HG03039 (cell line): ENCODE data around the gene SIT1.
"Not testable (repeated sequence)": the region's sequence is repeated elsewhere in the genome, so short reads cannot be mapped to it uniquely, and the experiment has no call there.

ENCODE experiments used
- ATAC-seq: cut with Tn5 transposase; IDR thresholded peaks from one replicate; pipeline ENCODE4 v1.9.1; 2021; ENCODE audit warnings: mild to moderate bottlenecking, moderate library complexity; ENCODE audit not compliant: unreplicated experiment

SIT1 gene

GRCh38 chr9:35660966-35661415, 10.3 kb upstream of the SIT1 start:
- ATAC-seq = no peak

GRCh38 chr9:35659340-35659739, 8.6 kb upstream of the SIT1 start:
- ATAC-seq = no peak

GRCh38 chr9:35658968-35659220, 8.2 kb upstream of the SIT1 start:
- no peak for ATAC-seq

GRCh38 chr9:35658137-35658967, 7.6 kb upstream of the SIT1 start, which contains the start of gene CCDC107:
Gene CCDC107 (plus strand): TSS chr9:35658292. CDS start chr9:35658380, 88 bp downstream.
- ATAC-seq = peak; percentile 62

- peak; percentile 76 for ATAC-seq
Measured at GRCh38 chr9:35657546-35658136, 6.9 kb upstream of the SIT1 start, which contains the start of gene RMRP. Gene RMRP (minus strand): TSS chr9:35658019.

- ATAC-seq = no peak
Measured at GRCh38 chr9:35656831-35657545, 6.3 kb upstream of the SIT1 start.

- no peak for ATAC-seq
Measured at GRCh38 chr9:35656348-35656747, 5.6 kb upstream of the SIT1 start.

GRCh38 chr9:35653611-35654010, 2.9 kb upstream of the SIT1 start:
- ATAC-seq = no peak

DNA sequence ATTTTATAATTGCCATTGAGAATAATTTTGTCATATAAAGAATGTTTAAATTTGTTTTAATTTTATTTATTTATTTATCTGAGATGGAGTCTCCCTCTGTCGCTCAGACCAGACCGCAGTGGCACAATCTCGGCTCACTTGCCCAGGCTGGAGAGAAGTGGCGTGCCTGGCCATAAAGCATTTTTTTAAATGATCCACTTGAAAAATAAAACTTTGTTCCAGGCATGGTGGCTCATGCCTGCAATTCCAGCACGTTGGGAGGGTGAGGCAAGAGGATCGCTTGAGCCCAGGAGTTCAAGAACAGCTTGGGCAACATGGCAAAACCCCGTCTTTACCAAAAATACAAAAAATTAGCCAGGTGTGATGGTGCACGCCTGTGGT, 2.1 kb upstream of the SIT1 start:
- no peak for ATAC-seq

DNA sequence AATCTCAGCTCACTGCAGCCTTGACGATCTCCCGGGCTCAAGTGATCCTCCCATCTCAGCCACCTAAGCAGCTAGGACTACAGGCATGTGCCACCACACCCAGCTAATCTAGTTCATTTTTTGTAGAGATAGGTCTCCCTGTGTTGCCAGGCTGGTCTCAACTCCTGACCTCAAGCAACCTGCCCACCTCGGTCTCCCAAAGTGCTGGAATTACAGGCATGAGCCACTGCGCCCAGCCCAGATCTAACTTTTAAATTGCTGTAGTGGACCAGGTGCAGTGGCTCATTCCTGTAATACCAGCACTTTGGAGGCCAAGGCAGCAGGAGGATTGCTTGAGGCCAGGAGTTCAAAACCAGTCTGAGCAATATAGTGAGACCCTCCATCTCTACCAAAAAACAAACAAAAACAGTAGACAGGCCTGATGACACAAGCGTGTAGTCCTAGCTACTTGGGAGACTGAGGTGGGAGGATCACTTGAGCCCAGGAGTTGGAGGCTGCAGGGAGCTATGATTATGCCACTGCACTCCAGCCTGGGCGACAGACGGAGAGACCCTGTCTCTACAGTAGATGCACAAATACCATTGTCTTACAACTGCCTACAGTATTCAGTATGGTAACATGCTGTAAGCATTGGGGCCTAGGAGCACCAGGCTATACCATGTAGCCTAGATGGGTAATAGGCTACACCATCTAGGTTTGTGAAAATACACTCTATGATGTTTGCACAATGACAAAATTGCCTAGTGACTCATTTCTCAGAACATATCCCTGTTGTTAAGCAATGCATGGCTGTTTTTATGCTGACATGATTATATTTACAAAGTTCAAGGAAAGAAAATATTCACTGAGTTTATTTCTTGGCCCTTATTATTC, 1.5 kb upstream of the SIT1 start:
- no peak for ATAC-seq

GRCh38 chr9:35649431-35650340, 1.0 kb downstream of the SIT1 start:
- no peak for ATAC-seq

GRCh38 chr9:35646533-35647265, 4.0 kb downstream of the SIT1 start:
- peak; percentile 79 for ATAC-seq

GRCh38 chr9:35646153-35646532, 4.6 kb downstream of the SIT1 start:
- ATAC-seq = no peak

DNA sequence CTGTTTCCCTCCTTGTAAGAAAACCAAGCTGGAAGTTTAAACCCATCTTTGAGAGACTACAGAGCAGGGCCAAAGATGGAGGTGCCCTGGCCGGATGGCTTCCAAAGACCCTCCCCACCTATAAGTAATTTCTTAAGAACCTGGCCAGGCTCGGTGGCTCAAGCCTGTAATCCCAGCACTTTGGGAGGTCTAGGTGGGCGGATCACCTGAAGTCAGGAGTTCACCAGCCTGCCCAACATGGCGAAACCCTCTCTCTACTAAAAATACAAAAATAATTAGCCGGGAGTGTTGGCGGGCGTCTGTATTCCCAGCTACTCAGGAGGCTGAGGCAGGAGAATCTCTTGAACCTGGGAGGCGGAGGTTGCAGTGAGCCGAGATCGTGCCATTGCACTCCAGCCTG, 5.0 kb downstream of the SIT1 start:
- not testable (repeated sequence) for ATAC-seq

DNA sequence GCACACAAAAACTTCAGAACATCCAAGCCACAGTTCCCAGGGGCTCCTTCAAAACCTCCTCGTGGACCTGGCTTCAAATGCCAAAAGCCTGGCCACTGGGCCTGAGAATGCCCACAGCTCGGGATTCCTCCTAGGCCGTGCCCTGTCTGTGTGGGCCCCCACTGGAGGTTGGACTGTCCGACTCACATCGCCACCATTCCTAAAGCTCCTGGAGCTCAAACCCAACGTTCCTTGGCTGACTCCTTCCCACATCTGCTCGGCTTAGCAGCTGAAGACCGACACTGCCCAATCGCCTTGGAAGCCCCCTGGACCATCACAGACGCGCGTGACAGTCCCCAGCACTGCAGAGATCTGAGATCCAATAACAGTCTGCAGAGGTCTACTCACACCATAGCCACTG, 7.7 kb downstream of the SIT1 start:
- no peak for ATAC-seq

DNA sequence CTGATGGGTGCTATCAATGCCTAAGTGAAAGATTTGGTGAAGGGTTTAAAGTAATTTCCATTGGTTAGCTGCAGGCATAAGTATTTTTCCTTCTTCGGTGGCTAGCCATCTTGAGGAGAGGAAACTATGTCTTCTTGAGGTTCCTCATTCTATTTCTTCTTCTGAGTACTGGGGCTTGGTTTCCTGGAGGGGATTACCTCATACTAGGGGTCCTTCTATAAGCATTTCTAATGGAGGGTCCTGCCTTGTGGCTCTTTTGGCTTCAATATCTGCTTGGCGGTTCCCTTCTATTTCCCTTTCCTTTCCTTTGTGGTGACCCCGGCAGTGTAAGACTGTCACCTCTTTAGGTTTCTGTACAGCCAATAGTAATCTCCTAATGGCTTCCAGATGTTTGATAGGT, 9.3 kb downstream of the SIT1 start:
- ATAC-seq = not testable (repeated sequence)

- not testable (repeated sequence) for ATAC-seq
Measured at GRCh38 chr9:35640431-35640830, 10.3 kb downstream of the SIT1 start.

DNA sequence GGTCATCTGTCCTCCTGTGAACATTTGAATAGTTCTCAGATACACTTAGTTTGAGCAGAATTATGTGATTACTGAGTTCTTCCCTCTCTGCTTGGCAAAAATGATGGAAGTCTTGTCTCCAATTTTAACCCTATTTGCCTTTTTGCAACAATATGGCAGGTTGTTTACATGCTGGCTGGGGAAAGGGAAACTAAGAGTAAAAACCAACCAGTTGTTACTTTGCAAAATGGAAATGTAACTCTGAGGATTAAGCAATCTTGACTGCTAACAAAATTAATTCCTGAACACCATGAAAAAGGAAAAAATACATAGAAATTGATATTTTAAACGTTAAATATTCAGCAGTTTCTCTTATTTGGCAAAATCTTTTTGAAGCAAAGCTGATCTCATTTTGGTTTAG, 11.1 kb downstream of the SIT1 start:
- no peak for ATAC-seq

- not testable (repeated sequence) for ATAC-seq
Measured at GRCh38 chr9:35639225-35639624, 11.5 kb downstream of the SIT1 start.
